ENCODE measurements around the gene WWC2.
A peak's percentile ranks its signal among the peaks of the same experiment; 100 is the strongest.
"Not testable (repeated sequence)": the region's sequence is repeated elsewhere in the genome, so short reads cannot be mapped to it uniquely, and the experiment has no call there.

Gene WWC2

GRCh38 chr4:183140911-183141320, 41.9 kb downstream of the WWC2 start:
- Histone ChIP-seq H3K79me2 (ENCODE audit: control insufficient read depth, insufficient read depth, low read length, unreplicated experiment) (peaks cover 65% of the 10 kb centered on the region), H3K27ac (ENCODE audit: low read depth, low read length) (peak overlapping the region; percentile 15), H3K36me3 (ENCODE audit: insufficient read depth, low read length) (no peaks in the 10 kb centered on the region), H3K4me1 (ENCODE audit: control insufficient read depth, insufficient read depth, low read length, unreplicated experiment) (peaks cover 38% of the 10 kb centered on the region), H2AFZ (ENCODE audit: low read length, unreplicated experiment) (no peak overlapping the region), H3K27me3 (ENCODE audit: insufficient read depth, low read length) (no peaks in the 10 kb centered on the region), H3K4me3 (ENCODE audit: low read depth, low read length) (no peak overlapping the region)

GRCh38 chr4:183141997-183142396, 42.9 kb downstream of the WWC2 start:
- Histone ChIP-seq H3K27ac (ENCODE audit: low read depth, low read length) (peak overlapping the region; percentile 85), H3K79me2 (ENCODE audit: control insufficient read depth, insufficient read depth, low read length, unreplicated experiment) (peaks cover 68% of the 10 kb centered on the region), H3K27me3 (ENCODE audit: insufficient read depth, low read length) (no peaks in the 10 kb centered on the region), H3K4me3 (ENCODE audit: low read depth, low read length) (no peak overlapping the region), H3K36me3 (ENCODE audit: insufficient read depth, low read length) (no peaks in the 10 kb centered on the region), H3K4me1 (ENCODE audit: control insufficient read depth, insufficient read depth, low read length, unreplicated experiment) (peaks cover 38% of the 10 kb centered on the region), H2AFZ (ENCODE audit: low read length, unreplicated experiment) (no peak overlapping the region)

GRCh38 chr4:183142571-183143550, 43.8 kb downstream of the WWC2 start:
- H3K79me2 ChIP-seq (ENCODE audit: control insufficient read depth, insufficient read depth, low read length, unreplicated experiment): peaks cover 66% of the 10 kb centered on the region
- no peak overlapping the region for H2AFZ ChIP-seq (ENCODE audit: low read length, unreplicated experiment)
- H3K27me3 ChIP-seq (ENCODE audit: insufficient read depth, low read length): no peaks in the 10 kb centered on the region
- peaks cover 38% of the 10 kb centered on the region for H3K4me1 ChIP-seq (ENCODE audit: control insufficient read depth, insufficient read depth, low read length, unreplicated experiment)
- H3K4me3 ChIP-seq (ENCODE audit: low read depth, low read length): peak overlapping the region; percentile 34; the same call in 1 of the 2 replicates
- H3K27ac ChIP-seq (ENCODE audit: low read depth, low read length): peak overlapping the region; percentile 85
- no peaks in the 10 kb centered on the region for H3K36me3 ChIP-seq (ENCODE audit: insufficient read depth, low read length)

GRCh38 chr4:183144787-183145186, 45.7 kb downstream of the WWC2 start:
- no peaks in the 10 kb centered on the region for H3K36me3 ChIP-seq (ENCODE audit: insufficient read depth, low read length)
- H3K27me3 ChIP-seq (ENCODE audit: insufficient read depth, low read length): no peaks in the 10 kb centered on the region
- peaks cover 49% of the 10 kb centered on the region for H3K79me2 ChIP-seq (ENCODE audit: control insufficient read depth, insufficient read depth, low read length, unreplicated experiment)
- H3K4me3 ChIP-seq (ENCODE audit: low read depth, low read length): no peak overlapping the region
- no peak overlapping the region for H2AFZ ChIP-seq (ENCODE audit: low read length, unreplicated experiment)
- peaks cover 38% of the 10 kb centered on the region for H3K4me1 ChIP-seq (ENCODE audit: control insufficient read depth, insufficient read depth, low read length, unreplicated experiment)
- H3K27ac ChIP-seq (ENCODE audit: low read depth, low read length): no peak overlapping the region

- H3K4me3 ChIP-seq (ENCODE audit: low read depth, low read length): no peak overlapping the region
- no peak overlapping the region for H3K27ac ChIP-seq (ENCODE audit: low read depth, low read length)
- H3K27me3 ChIP-seq (ENCODE audit: insufficient read depth, low read length): no peaks in the 10 kb centered on the region
- H2AFZ ChIP-seq (ENCODE audit: low read length, unreplicated experiment): no peak overlapping the region
- peaks cover 28% of the 10 kb centered on the region for H3K4me1 ChIP-seq (ENCODE audit: control insufficient read depth, insufficient read depth, low read length, unreplicated experiment)
- no peaks in the 10 kb centered on the region for H3K36me3 ChIP-seq (ENCODE audit: insufficient read depth, low read length)
- peaks cover 47% of the 10 kb centered on the region for H3K79me2 ChIP-seq (ENCODE audit: control insufficient read depth, insufficient read depth, low read length, unreplicated experiment)
Measured at GRCh38 chr4:183145773-183146172, 46.7 kb downstream of the WWC2 start.

GRCh38 chr4:183146478-183146877, 47.4 kb downstream of the WWC2 start:
- Histone ChIP-seq H3K27ac (ENCODE audit: low read depth, low read length) (no peak overlapping the region), H3K36me3 (ENCODE audit: insufficient read depth, low read length) (no peaks in the 10 kb centered on the region), H3K4me1 (ENCODE audit: control insufficient read depth, insufficient read depth, low read length, unreplicated experiment) (peaks cover 21% of the 10 kb centered on the region), H2AFZ (ENCODE audit: low read length, unreplicated experiment) (no peak overlapping the region), H3K4me3 (ENCODE audit: low read depth, low read length) (no peak overlapping the region), H3K79me2 (ENCODE audit: control insufficient read depth, insufficient read depth, low read length, unreplicated experiment) (peaks cover 40% of the 10 kb centered on the region), H3K27me3 (ENCODE audit: insufficient read depth, low read length) (no peaks in the 10 kb centered on the region)

GRCh38 chr4:183147196-183147595, 48.1 kb downstream of the WWC2 start:
- Histone ChIP-seq H3K27ac (ENCODE audit: low read depth, low read length) (no peak overlapping the region), H3K79me2 (ENCODE audit: control insufficient read depth, insufficient read depth, low read length, unreplicated experiment) (peaks cover 43% of the 10 kb centered on the region), H3K4me3 (ENCODE audit: low read depth, low read length) (no peak overlapping the region), H2AFZ (ENCODE audit: low read length, unreplicated experiment) (no peak overlapping the region), H3K4me1 (ENCODE audit: control insufficient read depth, insufficient read depth, low read length, unreplicated experiment) (peaks cover 16% of the 10 kb centered on the region), H3K27me3 (ENCODE audit: insufficient read depth, low read length) (no peaks in the 10 kb centered on the region), H3K36me3 (ENCODE audit: insufficient read depth, low read length) (no peaks in the 10 kb centered on the region)

- no peak overlapping the region for H3K27ac ChIP-seq (ENCODE audit: low read depth, low read length)
- H3K36me3 ChIP-seq (ENCODE audit: insufficient read depth, low read length): no peaks in the 10 kb centered on the region
- H3K27me3 ChIP-seq (ENCODE audit: insufficient read depth, low read length): no peaks in the 10 kb centered on the region
- H3K4me1 ChIP-seq (ENCODE audit: control insufficient read depth, insufficient read depth, low read length, unreplicated experiment): peaks cover 8% of the 10 kb centered on the region
- peaks cover 47% of the 10 kb centered on the region for H3K79me2 ChIP-seq (ENCODE audit: control insufficient read depth, insufficient read depth, low read length, unreplicated experiment)
- H3K4me3 ChIP-seq (ENCODE audit: low read depth, low read length): no peak overlapping the region
- no peak overlapping the region for H2AFZ ChIP-seq (ENCODE audit: low read length, unreplicated experiment)
Measured at GRCh38 chr4:183147983-183148382, 48.9 kb downstream of the WWC2 start.

GRCh38 chr4:183149616-183150539, 50.8 kb downstream of the WWC2 start:
- Histone ChIP-seq H3K27me3 (ENCODE audit: insufficient read depth, low read length) (no peaks in the 10 kb centered on the region), H3K79me2 (ENCODE audit: control insufficient read depth, insufficient read depth, low read length, unreplicated experiment) (peaks cover 40% of the 10 kb centered on the region), H3K36me3 (ENCODE audit: insufficient read depth, low read length) (no peaks in the 10 kb centered on the region), H2AFZ (ENCODE audit: low read length, unreplicated experiment) (no peak overlapping the region), H3K4me1 (ENCODE audit: control insufficient read depth, insufficient read depth, low read length, unreplicated experiment) (no peaks in the 10 kb centered on the region), H3K4me3 (ENCODE audit: low read depth, low read length) (no peak overlapping the region), H3K27ac (ENCODE audit: low read depth, low read length) (no peak overlapping the region)

- H2AFZ ChIP-seq (ENCODE audit: low read length, unreplicated experiment); H3K4me1 ChIP-seq (ENCODE audit: control insufficient read depth, insufficient read depth, low read length, unreplicated experiment); H3K27ac ChIP-seq (ENCODE audit: low read depth, low read length); H3K27me3 ChIP-seq (ENCODE audit: insufficient read depth, low read length); H3K36me3 ChIP-seq (ENCODE audit: insufficient read depth, low read length); H3K4me3 ChIP-seq (ENCODE audit: low read depth, low read length): not testable (repeated sequence)
- peaks cover 34% of the 10 kb centered on the region for H3K79me2 ChIP-seq (ENCODE audit: control insufficient read depth, insufficient read depth, low read length, unreplicated experiment)
Measured at GRCh38 chr4:183150664-183151063, 51.6 kb downstream of the WWC2 start.

Measured in ACC112 (cell line).